MM.1S (cell line): ENCODE results near the gene ABHD17B.

Source experiments
- CTCF ChIP-seq: fragments of 300-600 bp; sonication (generic); IDR thresholded peaks from 2 replicates; pipeline ENCODE4 v1.5.1; 2016; ENCODE audit warnings: antibody characterized with exemption, low read length, mixed read lengths
- EZH2phosphoT487 ChIP-seq: fragments of 300-600 bp; sonication (generic); IDR thresholded peaks from 2 replicates; pipeline ENCODE4 v1.6.1; 2018; ENCODE audit warnings: antibody characterized with exemption, low read length

- TF ChIP-seq CTCF (no peak), EZH2phosphoT487 (no peak)
Measured at GRCh38 chr9:71895117-71895516, 15.9 kb downstream of the ABHD17B start.
